ENCODE measurements around the gene CAMKK2.

DNA sequence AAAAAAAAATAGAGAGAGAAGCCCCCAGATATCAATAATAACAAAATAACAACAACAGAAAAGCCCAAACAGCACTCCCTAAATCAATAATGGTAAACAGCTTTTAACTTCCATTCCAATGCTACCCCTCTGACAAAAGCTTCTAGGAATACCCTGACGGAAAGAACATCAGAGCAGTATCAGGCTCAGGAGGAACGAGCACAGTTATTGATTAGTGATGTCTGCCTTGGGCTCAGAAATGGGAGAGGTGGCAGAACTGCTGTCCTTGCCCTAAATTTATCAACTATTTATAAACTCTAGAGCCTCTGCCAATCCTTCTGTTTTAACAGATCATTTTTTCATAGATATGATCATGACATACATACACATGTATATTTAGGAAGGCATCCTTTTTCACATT, 44.7 kb downstream of the CAMKK2 start:
- TF ChIP-seq YY1 (IDR thresholded peaks at IDR 0.05; ENCODE audit: insufficient read depth, insufficient read length) (no peak), ZNF274 (IDR thresholded peaks at IDR 0.05; ENCODE audit: low read depth, low read length) (no peak), SUZ12 (IDR thresholded peaks at IDR 0.05; ENCODE audit: extremely low read depth, insufficient read depth, insufficient read length) (no peak)

Data from NT2/D1 (cell line).